GM12874 (cell line): ENCODE measurements around the gene WDR90.
A peak's percentile ranks its signal among the peaks of the same experiment; 100 is the strongest.

Experiments
- TF ChIP-seq, protein P1 (sequence below): IDR thresholded peaks from 2 replicates; pipeline ENCODE4 v1.5.1; 2011; ENCODE audit warnings: low read depth, mild to moderate bottlenecking, control low read depth, low read length, moderate library complexity; ENCODE audit not compliant: insufficient read depth

The WDR90 gene

GRCh38 chr16:667780-668518 lies 18.8 kb downstream of the WDR90 start, which contains the start of gene RHOT2:
Gene RHOT2, plus strand, starts transcription at chr16:668132. Its CDS starts 68 bp downstream, at chr16:668200.
- TF ChIP-seq, protein P1, sequence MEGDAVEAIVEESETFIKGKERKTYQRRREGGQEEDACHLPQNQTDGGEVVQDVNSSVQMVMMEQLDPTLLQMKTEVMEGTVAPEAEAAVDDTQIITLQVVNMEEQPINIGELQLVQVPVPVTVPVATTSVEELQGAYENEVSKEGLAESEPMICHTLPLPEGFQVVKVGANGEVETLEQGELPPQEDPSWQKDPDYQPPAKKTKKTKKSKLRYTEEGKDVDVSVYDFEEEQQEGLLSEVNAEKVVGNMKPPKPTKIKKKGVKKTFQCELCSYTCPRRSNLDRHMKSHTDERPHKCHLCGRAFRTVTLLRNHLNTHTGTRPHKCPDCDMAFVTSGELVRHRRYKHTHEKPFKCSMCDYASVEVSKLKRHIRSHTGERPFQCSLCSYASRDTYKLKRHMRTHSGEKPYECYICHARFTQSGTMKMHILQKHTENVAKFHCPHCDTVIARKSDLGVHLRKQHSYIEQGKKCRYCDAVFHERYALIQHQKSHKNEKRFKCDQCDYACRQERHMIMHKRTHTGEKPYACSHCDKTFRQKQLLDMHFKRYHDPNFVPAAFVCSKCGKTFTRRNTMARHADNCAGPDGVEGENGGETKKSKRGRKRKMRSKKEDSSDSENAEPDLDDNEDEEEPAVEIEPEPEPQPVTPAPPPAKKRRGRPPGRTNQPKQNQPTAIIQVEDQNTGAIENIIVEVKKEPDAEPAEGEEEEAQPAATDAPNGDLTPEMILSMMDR, result peak; percentile 88

GRCh38 chr16:668519-669171 lies 19.5 kb downstream of the WDR90 start:
- TF ChIP-seq, protein P1, result no peak

DNA sequence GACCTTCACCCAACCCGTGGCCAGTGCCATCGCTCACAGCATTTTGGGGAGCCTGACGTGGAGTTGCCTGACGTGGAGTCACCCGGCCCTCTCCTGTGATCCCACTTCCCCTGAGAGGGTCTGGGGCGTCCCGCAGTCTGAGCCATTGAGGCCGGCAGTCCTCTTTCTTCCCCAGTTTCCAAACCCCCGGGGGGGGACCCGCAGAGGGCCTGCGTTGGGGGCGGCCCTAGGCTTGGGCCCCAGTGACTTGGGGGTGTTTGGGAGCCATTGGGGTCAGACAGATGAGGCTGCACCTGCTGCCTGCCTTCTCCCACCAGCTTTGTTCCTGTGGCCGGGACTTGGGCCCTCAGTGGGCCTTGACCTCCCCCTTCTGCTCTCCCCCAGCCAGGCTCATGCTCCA lies 20.5 kb downstream of the WDR90 start:
- TF ChIP-seq, protein P1, result no peak

- TF ChIP-seq, protein P1, result no peak
Measured at GRCh38 chr16:670485-671352, 21.6 kb downstream of the WDR90 start.

- TF ChIP-seq, protein P1, result no peak
Measured at GRCh38 chr16:671353-672131, 22.4 kb downstream of the WDR90 start.

DNA sequence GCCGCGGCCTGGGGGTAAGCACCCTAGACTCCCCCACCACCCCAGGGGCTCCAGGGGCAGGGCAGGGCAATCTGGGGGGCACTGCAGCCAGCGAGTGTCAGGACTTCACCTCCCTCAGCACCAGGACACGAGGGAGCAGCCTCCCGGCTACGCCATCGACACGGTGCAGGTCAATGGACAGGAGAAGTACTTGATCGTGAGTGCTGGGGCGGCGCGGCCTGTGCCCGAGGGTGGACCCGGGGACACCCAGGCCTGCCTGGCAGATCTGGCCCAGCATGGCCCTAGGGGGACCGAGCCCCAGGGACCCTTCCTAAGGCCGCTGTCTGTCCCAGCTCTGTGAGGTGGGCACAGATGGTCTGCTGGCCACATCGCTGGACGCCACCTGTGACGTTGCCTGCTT lies 23.2 kb downstream of the WDR90 start:
- TF ChIP-seq, protein P1, result no peak
